ENCODE measurements around the gene CHMP1B. TPM values are rescaled to one million over a fixed set of nuclear protein-coding genes. Genes with fewer than 3 reads are reported as not detected.

The CHMP1B gene
- total RNA-seq, 1 donor from 2014 or later: 50.3 TPM

DNA sequence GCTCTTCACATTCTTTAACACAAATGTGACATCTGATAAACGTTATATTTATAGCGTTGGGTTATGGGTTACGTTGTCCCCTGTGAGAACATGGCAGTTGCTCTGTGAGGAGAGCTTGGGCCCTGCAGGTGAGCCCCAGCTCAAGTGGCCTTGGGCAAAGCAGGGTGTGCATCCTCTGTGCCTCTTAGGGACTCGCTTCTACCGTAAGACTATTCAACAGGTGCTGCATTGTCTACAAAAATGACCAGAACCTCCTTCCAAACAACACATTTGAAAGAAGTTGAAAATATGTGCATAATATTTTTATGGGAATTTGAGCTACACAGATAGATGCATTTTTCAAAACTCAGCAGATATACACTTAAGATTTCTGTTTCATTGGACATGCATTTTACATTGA, 16.4 kb upstream of the CHMP1B start:
- no peaks in the 10 kb centered on the region for H3K27me3 Mint-ChIP-seq (ENCODE audit: unreplicated experiment)

DNA sequence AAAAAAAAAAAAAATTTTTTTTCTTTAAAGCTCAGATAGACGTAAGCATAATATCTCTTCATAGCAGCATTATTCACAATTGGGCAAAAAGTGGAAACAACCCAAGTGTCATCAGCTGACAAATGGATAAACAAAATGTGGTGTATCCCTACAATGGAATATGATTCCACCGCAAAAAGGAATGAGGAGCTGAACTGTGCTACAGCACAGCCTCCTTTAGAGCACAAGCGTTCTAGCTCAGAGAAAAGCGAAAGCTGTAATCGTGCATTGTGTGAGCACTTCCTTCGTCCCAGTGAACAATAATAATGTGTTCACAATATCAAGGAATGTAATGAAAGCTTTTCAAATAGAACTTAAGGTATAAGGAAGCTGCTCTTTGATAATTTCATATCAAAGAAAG, 11.7 kb upstream of the CHMP1B start:
- TF ChIP-seq, protein P1, sequence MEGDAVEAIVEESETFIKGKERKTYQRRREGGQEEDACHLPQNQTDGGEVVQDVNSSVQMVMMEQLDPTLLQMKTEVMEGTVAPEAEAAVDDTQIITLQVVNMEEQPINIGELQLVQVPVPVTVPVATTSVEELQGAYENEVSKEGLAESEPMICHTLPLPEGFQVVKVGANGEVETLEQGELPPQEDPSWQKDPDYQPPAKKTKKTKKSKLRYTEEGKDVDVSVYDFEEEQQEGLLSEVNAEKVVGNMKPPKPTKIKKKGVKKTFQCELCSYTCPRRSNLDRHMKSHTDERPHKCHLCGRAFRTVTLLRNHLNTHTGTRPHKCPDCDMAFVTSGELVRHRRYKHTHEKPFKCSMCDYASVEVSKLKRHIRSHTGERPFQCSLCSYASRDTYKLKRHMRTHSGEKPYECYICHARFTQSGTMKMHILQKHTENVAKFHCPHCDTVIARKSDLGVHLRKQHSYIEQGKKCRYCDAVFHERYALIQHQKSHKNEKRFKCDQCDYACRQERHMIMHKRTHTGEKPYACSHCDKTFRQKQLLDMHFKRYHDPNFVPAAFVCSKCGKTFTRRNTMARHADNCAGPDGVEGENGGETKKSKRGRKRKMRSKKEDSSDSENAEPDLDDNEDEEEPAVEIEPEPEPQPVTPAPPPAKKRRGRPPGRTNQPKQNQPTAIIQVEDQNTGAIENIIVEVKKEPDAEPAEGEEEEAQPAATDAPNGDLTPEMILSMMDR (IDR thresholded peaks at IDR 0.05): no peak
- H3K9me3 Mint-ChIP-seq (ENCODE audit: unreplicated experiment): no peaks in the 10 kb centered on the region
- no peaks in the 10 kb centered on the region for H3K36me3 Mint-ChIP-seq (ENCODE audit: unreplicated experiment)
- no peaks in the 10 kb centered on the region for H3K27me3 Mint-ChIP-seq (ENCODE audit: unreplicated experiment)
- no peak overlapping the region for H3K4me3 Mint-ChIP-seq (ENCODE audit: unreplicated experiment)
- DNase-seq (ENCODE audit: extremely low spot score, unreplicated experiment): no peak
- no peak overlapping the region for H3K27ac Mint-ChIP-seq (ENCODE audit: unreplicated experiment)
- peaks cover 9% of the 10 kb centered on the region for H3K4me1 Mint-ChIP-seq (ENCODE audit: unreplicated experiment)

More for the DNA sequence above, 16.4 kb upstream of the CHMP1B start:
- TF ChIP-seq, protein P1 (IDR thresholded peaks at IDR 0.05): no peak
- Mint-ChIP-seq H3K27ac (ENCODE audit: unreplicated experiment) (no peak overlapping the region), H3K36me3 (ENCODE audit: unreplicated experiment) (no peaks in the 10 kb centered on the region), H3K4me1 (ENCODE audit: unreplicated experiment) (no peaks in the 10 kb centered on the region), H3K9me3 (ENCODE audit: unreplicated experiment) (no peaks in the 10 kb centered on the region), H3K4me3 (ENCODE audit: unreplicated experiment) (no peak overlapping the region)
- no peak for DNase-seq (ENCODE audit: extremely low spot score, unreplicated experiment)

DNA sequence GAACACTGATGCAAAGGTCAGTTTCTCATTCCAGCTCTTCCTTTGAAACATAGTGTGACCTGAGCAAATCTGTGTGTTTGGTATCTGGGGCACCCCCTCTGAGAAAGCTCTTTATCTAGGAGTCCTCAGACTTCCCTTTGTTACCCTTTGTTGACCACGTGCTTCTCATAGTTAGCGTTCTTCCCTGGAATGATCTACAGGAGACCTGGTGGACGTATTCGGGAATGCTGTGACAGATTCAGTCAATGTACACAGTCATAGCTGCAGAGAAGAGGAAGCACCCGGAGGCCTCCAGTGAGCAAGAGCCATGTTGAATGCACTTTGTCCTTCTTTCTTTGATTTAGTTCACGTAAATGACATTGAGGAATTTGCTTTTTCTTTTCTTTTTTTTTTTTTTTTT, 10.7 kb upstream of the CHMP1B start:
- Mint-ChIP-seq H3K36me3 (ENCODE audit: unreplicated experiment) (no peaks in the 10 kb centered on the region), H3K27me3 (ENCODE audit: unreplicated experiment) (no peaks in the 10 kb centered on the region), H3K9me3 (ENCODE audit: unreplicated experiment) (no peaks in the 10 kb centered on the region), H3K4me1 (ENCODE audit: unreplicated experiment) (peaks cover 9% of the 10 kb centered on the region), H3K27ac (ENCODE audit: unreplicated experiment) (no peak overlapping the region), H3K4me3 (ENCODE audit: unreplicated experiment) (no peak overlapping the region)
- DNase-seq (ENCODE audit: extremely low spot score, unreplicated experiment): no peak
- TF ChIP-seq, protein P1 (IDR thresholded peaks at IDR 0.05): no peak

- Mint-ChIP-seq H3K4me3 (ENCODE audit: unreplicated experiment) (no peak overlapping the region), H3K4me1 (ENCODE audit: unreplicated experiment) (peaks cover 9% of the 10 kb centered on the region), H3K9me3 (ENCODE audit: unreplicated experiment) (no peaks in the 10 kb centered on the region), H3K36me3 (ENCODE audit: unreplicated experiment) (no peaks in the 10 kb centered on the region), H3K27me3 (ENCODE audit: unreplicated experiment) (peaks cover 3% of the 10 kb centered on the region), H3K27ac (ENCODE audit: unreplicated experiment) (no peak overlapping the region)
- no peak for DNase-seq (ENCODE audit: extremely low spot score, unreplicated experiment)
- TF ChIP-seq, protein P1 (IDR thresholded peaks at IDR 0.05): no peak
These were observed 8.7 kb upstream of the CHMP1B start for GRCh38 chr18:11842562-11842961.

GRCh38 chr18:11844436-11844835, 6.8 kb upstream of the CHMP1B start:
- H3K4me1 Mint-ChIP-seq (ENCODE audit: unreplicated experiment): peaks cover 13% of the 10 kb centered on the region

More at GRCh38 chr18:11844436-11844835, 6.8 kb upstream of the CHMP1B start:
- Mint-ChIP-seq H3K4me3 (ENCODE audit: unreplicated experiment) (no peak overlapping the region), H3K36me3 (ENCODE audit: unreplicated experiment) (no peaks in the 10 kb centered on the region), H3K27me3 (ENCODE audit: unreplicated experiment) (peaks cover 6% of the 10 kb centered on the region), H3K9me3 (ENCODE audit: unreplicated experiment) (no peaks in the 10 kb centered on the region), H3K27ac (ENCODE audit: unreplicated experiment) (no peak overlapping the region)
- TF ChIP-seq, protein P1 (IDR thresholded peaks at IDR 0.05): no peak
- no peak for DNase-seq (ENCODE audit: extremely low spot score, unreplicated experiment)

Data from osteocyte (in vitro differentiated cells).